ENCODE data around the gene NKAP.
A peak's percentile ranks its signal among the peaks of the same experiment; 100 is the strongest.

The NKAP gene

GRCh38 chrX:119943185-119943988 is at the start of gene NKAP:
TSS of gene NKAP (minus strand) at chrX:119943751. CDS start at chrX:119943605, 146 bp downstream.
- no peak for TF ChIP-seq CTCF (IDR thresholded peaks at IDR 0.05; ENCODE audit: insufficient read depth, low read length, poor library complexity, severe bottlenecking)

GRCh38 chrX:119991005-119991787 is 47.6 kb upstream of the NKAP start:
- Histone ChIP-seq H3K27me3 (replicated peaks; ENCODE audit: control insufficient read depth, insufficient read depth, low read length) (no peaks in the 10 kb centered on the region; the same call in 1 of the 2 replicates), H3K4me3 (replicated peaks; ENCODE audit: low read depth, low read length) (peak overlapping the region; percentile 53), H3K36me3 (ENCODE audit: control insufficient read depth, insufficient read depth, low read length) (no peaks in the 10 kb centered on the region)
- DNase-seq (ENCODE audit: extremely low read depth, insufficient read length) = no peak
- no peak for TF ChIP-seq CTCF (IDR thresholded peaks at IDR 0.05; ENCODE audit: insufficient read depth, low read length, poor library complexity, severe bottlenecking)

More at GRCh38 chrX:119943185-119943988, at the start of gene NKAP:
- no peaks in the 10 kb centered on the region for H3K27me3 ChIP-seq (replicated peaks; ENCODE audit: control insufficient read depth, insufficient read depth, low read length)
- H3K36me3 ChIP-seq (ENCODE audit: control insufficient read depth, insufficient read depth, low read length) = no peaks in the 10 kb centered on the region
- DNase-seq (ENCODE audit: extremely low read depth, insufficient read length) = peak; percentile 83
- peak within 1 kb of the TSS; percentile 75 for H3K4me3 ChIP-seq (replicated peaks; ENCODE audit: low read depth, low read length)

GRCh38 chrX:119990556-119991004 is 47.0 kb upstream of the NKAP start:
- Histone ChIP-seq H3K27me3 (replicated peaks; ENCODE audit: control insufficient read depth, insufficient read depth, low read length) (no peaks in the 10 kb centered on the region; the same call in 1 of the 2 replicates), H3K4me3 (replicated peaks; ENCODE audit: low read depth, low read length) (peak overlapping the region; percentile 53), H3K36me3 (ENCODE audit: control insufficient read depth, insufficient read depth, low read length) (no peaks in the 10 kb centered on the region)
- no peak for DNase-seq (ENCODE audit: extremely low read depth, insufficient read length)
- no peak for TF ChIP-seq CTCF (IDR thresholded peaks at IDR 0.05; ENCODE audit: insufficient read depth, low read length, poor library complexity, severe bottlenecking)

GRCh38 chrX:119989905-119990555 is 46.5 kb upstream of the NKAP start:
- Histone ChIP-seq H3K27me3 (replicated peaks; ENCODE audit: control insufficient read depth, insufficient read depth, low read length) (no peaks in the 10 kb centered on the region; the same call in 1 of the 2 replicates), H3K36me3 (ENCODE audit: control insufficient read depth, insufficient read depth, low read length) (no peaks in the 10 kb centered on the region), H3K4me3 (replicated peaks; ENCODE audit: low read depth, low read length) (no peak overlapping the region)
- TF ChIP-seq CTCF (IDR thresholded peaks at IDR 0.05; ENCODE audit: insufficient read depth, low read length, poor library complexity, severe bottlenecking) = no peak
- no peak for DNase-seq (ENCODE audit: extremely low read depth, insufficient read length)

GRCh38 chrX:119986203-119986602 is 42.7 kb upstream of the NKAP start:
- DNase-seq (ENCODE audit: extremely low read depth, insufficient read length) = no peak
- Histone ChIP-seq H3K27me3 (replicated peaks; ENCODE audit: control insufficient read depth, insufficient read depth, low read length) (no peaks in the 10 kb centered on the region; the same call in 1 of the 2 replicates), H3K4me3 (replicated peaks; ENCODE audit: low read depth, low read length) (no peak overlapping the region), H3K36me3 (ENCODE audit: control insufficient read depth, insufficient read depth, low read length) (no peaks in the 10 kb centered on the region)
- no peak for TF ChIP-seq CTCF (IDR thresholded peaks at IDR 0.05; ENCODE audit: insufficient read depth, low read length, poor library complexity, severe bottlenecking)

Data from GM06990 (cell line).